HG02623 (cell line): ENCODE data around the gene ARHGEF35.
"Not testable (repeated sequence)": the region's sequence is repeated elsewhere in the genome, so short reads cannot be mapped to it uniquely, and the experiment has no call there.

Source experiments
- ATAC-seq: cut with Tn5 transposase; IDR thresholded peaks from one replicate; pipeline ENCODE4 v1.9.1; 2021; ENCODE audit warnings: moderate library complexity; ENCODE audit not compliant: unreplicated experiment

The ARHGEF35 gene

DNA sequence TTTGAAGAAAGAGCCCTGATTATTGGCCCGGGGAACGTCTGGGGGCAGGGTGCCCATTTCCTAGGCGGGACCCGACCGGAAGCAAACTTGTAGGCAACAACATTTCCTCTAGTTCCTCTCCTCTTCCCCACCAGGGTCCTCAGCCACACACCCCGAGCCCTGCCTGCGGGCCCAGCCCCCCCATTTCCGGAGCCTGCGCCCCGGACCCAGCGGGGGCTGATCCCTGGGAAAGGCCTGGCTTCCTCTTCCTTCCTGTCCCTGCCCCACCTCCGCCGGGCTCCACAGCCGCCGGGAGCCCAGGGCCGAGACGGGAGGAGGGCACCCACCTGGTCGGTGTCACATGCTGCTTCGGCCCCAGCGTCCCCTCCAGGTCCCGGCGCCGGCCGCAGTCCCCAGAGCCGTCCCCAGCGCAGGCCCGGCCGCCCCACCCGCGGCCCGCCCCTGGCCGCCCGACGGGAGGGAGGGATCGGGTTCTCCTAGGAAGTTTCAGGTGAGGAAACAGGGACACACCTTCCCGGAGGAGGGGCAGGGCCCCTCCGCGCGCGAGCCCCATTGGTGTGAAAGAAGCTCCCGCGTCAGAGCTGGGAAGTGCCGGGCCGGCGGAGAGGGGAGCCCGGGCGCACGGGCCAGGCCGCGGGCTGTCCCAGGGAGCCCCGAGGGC is at the start of gene ARHGEF35:
Gene ARHGEF35 (minus strand): TSS at position 622 of the 661 bp plus-strand sequence. CDS start 7,450 bp downstream, outside the sequence.
- ATAC-seq: peak; percentile 56

DNA sequence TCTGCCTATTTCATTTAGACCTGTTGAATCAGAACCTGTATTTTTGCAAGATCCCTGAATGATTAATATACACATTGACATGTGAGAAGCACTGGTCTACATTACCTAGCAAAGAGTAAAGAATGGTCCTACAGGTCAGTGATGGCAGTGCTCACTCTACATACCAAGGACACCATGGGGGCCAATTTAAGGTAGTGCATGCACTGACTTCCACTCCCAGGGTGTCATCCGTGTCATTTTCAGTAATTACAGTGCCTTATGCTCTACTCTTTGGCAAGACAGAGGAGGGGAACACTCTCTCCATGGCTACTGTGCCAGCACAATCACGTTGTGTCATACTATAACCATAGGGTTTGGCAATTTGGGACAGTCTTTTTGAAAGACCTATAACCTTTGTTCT is 49.7 kb upstream of the ARHGEF35 start:
- ATAC-seq: not testable (repeated sequence)

GRCh38 chr7:144239365-144239764 is 43.7 kb upstream of the ARHGEF35 start, which contains the start of gene OR2A42:
Gene OR2A42, minus strand, starts transcription at chr7:144239605. Its CDS starts 6,762 bp downstream, at chr7:144232843.
- not testable (repeated sequence) for ATAC-seq

GRCh38 chr7:144238530-144239082 is 43.0 kb upstream of the ARHGEF35 start:
- not testable (repeated sequence) for ATAC-seq

DNA sequence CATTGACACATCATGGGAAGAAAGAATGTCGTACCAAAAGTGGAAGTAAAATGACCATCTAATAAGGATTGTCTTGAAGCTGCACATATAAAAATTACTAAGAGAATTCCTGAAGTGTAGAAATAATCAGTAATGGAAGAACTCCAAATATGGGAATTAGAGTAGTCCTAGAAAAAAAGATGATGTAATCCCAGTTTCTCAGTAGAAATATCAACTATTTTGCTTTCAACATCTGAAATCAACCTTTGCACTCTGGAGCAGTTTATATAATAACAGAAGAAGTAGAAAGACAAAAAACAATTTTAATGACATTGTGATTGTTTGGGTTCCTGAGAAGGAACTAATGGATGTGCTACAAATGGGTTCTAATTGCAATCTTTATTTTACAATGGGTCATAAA is 37.4 kb upstream of the ARHGEF35 start:
- not testable (repeated sequence) for ATAC-seq

GRCh38 chr7:144231027-144231426 is 35.4 kb upstream of the ARHGEF35 start:
- not testable (repeated sequence) for ATAC-seq

GRCh38 chr7:144228810-144229209 is 33.2 kb upstream of the ARHGEF35 start:
- not testable (repeated sequence) for ATAC-seq

- not testable (repeated sequence) for ATAC-seq
Observed at GRCh38 chr7:144226866-144227265, 31.2 kb upstream of the ARHGEF35 start.

- not testable (repeated sequence) for ATAC-seq
Observed at GRCh38 chr7:144223675-144224074, 28.0 kb upstream of the ARHGEF35 start.

DNA sequence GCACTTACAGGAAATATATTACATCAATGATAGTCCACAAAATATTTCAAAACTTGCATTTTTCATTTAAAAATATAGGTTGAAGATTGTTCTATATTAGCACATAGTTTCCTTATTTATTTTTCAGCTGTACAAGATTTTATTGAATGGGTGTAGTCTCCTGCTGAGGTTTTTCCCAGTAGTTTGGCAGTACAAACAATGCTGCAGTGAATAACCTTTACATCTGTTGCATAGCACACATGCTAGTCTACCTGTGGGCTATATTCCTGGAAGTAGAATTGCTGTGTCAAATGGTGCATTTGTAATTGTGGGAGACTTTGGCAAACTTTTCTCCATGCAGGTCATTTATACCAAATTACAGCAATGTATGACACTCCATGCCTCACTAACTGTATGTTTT is 24.9 kb upstream of the ARHGEF35 start:
- not testable (repeated sequence) for ATAC-seq

GRCh38 chr7:144219149-144219548 is 23.5 kb upstream of the ARHGEF35 start:
- not testable (repeated sequence) for ATAC-seq

DNA sequence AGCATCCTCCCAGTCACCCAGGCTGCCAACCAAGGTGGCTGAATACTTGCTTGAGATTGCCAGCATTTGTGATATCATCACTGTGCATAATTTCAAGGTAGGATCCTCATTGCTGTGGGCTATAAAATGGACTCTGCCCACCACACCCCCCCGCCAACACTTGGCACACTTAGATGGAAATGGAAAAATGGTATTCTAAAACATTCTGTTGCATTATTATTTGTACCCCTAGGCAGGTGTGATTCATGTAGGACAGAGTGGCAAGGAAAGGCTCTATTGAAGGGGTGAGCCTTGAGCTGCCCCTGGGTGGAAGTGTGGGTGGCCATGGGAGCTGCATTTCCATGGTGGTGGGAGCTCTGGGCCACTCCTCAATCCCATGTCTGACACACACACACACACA is 22.9 kb upstream of the ARHGEF35 start:
- not testable (repeated sequence) for ATAC-seq

GRCh38 chr7:144217200-144217599 is 21.6 kb upstream of the ARHGEF35 start:
- ATAC-seq: not testable (repeated sequence)

GRCh38 chr7:144205306-144205705 is 9.7 kb upstream of the ARHGEF35 start:
- ATAC-seq: not testable (repeated sequence)

- not testable (repeated sequence) for ATAC-seq
Observed at GRCh38 chr7:144203086-144203485, 7.5 kb upstream of the ARHGEF35 start.

GRCh38 chr7:144201978-144202377 is 6.3 kb upstream of the ARHGEF35 start:
- peak; percentile 31 for ATAC-seq

DNA sequence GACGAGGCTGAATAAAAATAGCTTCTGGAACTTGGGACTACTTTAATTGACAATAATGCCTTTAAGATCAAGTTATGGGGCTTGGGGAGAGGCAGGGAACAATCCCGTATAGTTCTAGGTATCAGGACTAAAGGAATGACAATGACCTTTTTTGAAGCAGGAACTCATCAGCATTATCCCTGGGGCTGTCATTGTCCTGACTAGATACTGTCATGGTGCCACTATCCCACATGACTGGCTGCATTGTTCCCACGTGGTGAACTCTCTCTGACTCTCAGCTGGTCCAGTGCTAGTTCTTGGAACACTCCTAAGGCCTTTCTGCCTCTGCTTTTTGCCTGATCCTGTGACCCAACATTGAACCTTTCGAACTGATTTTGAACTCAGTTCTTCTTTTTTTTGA is 3.3 kb upstream of the ARHGEF35 start:
- not testable (repeated sequence) for ATAC-seq

GRCh38 chr7:144194453-144194852 is 1.2 kb downstream of the ARHGEF35 start:
- not testable (repeated sequence) for ATAC-seq

DNA sequence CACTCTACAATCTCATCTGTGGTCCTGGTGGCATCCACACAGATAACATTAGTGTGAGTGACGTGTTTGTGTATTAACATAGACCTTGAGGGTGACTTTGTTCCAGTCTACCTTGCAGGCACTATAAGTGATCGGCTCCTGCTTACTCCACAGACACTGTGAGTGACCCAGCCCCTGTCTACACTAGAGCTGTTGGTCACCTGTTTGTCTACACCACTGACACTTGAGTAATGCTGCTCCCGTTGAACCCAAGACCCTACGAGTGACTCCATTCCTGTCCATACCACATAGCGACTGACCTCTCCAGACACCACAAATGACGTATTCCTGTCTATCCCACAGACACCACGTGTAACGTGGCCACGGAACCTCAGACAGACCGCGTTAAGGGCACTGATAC is 1.9 kb downstream of the ARHGEF35 start:
- ATAC-seq: not testable (repeated sequence)

DNA sequence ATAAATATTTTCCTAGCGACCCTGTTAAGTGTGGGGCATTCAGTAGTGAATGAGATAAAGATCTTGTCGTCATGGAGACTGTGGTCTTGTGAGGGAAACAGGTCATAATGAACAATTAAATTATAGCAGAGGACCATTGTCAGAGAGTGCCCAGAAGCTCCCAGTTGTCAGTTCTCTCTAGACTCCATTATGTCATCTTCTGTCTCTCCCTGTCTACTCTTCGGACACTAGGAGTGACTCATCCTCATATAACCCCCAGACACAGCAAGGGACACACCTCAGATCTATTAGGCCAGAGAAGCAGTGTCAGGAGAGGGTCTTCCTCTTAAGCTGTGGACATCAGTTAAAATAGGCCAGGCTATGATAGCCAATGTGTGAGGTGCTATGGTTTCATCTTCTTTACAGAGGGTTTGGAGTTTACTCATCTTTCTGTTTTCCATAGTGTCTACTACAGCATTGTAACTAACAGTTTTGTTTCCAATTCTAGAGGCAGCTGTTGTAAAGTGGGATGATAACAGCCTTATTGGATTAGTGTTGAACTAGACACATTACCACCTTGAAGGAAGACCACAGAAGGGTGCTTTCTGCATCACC is 7.0 kb downstream of the ARHGEF35 start:
- ATAC-seq: not testable (repeated sequence)

DNA sequence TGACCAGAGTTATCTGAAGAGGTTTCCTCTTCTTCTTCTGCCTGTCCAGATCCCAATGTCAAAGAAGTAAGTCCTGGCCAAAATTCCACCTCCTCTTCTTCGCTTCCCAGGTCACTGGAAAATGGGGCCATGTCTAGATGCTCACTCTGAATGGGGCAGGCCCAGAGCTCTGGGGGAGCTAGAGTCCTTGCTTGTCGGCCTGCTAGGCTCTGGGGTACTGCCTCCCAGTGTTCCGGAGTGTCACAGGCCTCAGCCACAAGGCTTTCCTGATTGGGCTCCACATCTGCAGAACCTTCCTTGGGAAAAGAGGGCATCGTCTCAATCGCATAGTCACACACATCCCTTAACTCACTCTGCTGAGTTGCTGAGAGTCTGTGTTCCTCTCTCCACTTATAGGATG is 7.8 kb downstream of the ARHGEF35 start:
- ATAC-seq: not testable (repeated sequence)

DNA sequence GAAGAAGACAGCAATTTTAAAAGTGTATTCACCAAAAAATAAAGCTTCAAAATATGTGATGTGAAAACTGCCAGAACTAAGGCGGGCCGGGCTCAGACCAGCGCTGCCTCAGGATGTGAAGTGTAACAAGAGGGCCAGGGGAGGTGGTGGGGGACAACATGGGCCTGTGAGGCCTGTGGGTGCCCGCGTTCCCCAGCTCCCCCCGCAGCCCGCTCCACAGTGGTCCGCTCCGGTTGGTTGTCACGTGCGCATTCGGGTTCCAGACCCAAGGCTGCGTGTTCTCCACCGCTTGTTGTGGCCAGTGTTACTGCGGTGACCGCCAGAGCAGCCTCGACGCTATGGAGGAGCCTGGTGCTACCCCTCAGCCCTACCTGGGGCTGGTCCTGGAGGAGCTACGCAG is 12.5 kb downstream of the ARHGEF35 start, which contains the start of gene CTAGE4:
Gene CTAGE4 (plus strand): TSS at position 301 of the 400 bp plus-strand sequence. CDS start 38 bp downstream, at position 339.
- not testable (repeated sequence) for ATAC-seq
